HCT116 (cell line): ENCODE data around the gene STUM. TPM values are rescaled to one million over a fixed set of nuclear protein-coding genes. Genes with fewer than 3 reads are reported as not detected.

Source experiments
- ATAC-seq: fragments of 200-7000 bp; cut with Tn5 transposase; 2 replicates; pipeline ENCODE4 v1.9.1; 2020; ENCODE audit warnings: mild to moderate bottlenecking, moderate library complexity
- BruUV-seq: library from RNA; stranded (reverse); fragments of 400-500 nt; replicated peaks from 2 replicates; lab custom pipeline; 2021; lab: Mats Ljungman, UMichigan
- CTCF ChIA-PET: fragments of 300-600 bp; sonication (Branson Sonifier 250); formaldehyde crosslinking; loops from one replicate; lab custom pipeline; 2021; ENCODE audit warnings: antibody characterized with exemption; lab: Charles Lee
- POLR2A ChIA-PET: fragments of 300-600, 350-600 bp; sonication (Branson Sonifier 250); formaldehyde crosslinking; loops from one replicate; lab custom pipeline; 2021; ENCODE audit warnings: antibody characterized with exemption; lab: Charles Lee
- RAD21 ChIA-PET, 2 experiments: fragments of 300-600 bp; sonication (Branson Sonifier 250); formaldehyde crosslinking; loops; one replicate each; lab custom pipeline; 2023; ENCODE audit warnings: low total read pairs in 2 of 2; ENCODE audit not compliant: uncharacterized antibody in 2 of 2, unreplicated experiment in 2 of 2, low non-redundant PET in 1 of 2; lab: Charles Lee
- DNase-seq: peaks from one replicate; pipeline ENCODE4 v3.0.0-alpha.2; 2010; ENCODE audit warnings: low read depth, low spot score
- H2AFZ ChIP-seq: fragments of 200-600 bp; shearing (Covaris generic), sonication (generic); 2 replicates; pipeline ENCODE4 v1.6.1; 2017; ENCODE audit warnings: low read depth, mixed run types, mixed read lengths, antibody characterized with exemption, low read length; ENCODE audit not compliant: poor library complexity, severe bottlenecking
- H3K27ac ChIP-seq: 2 replicates; pipeline ENCODE4 v1.5.1; 2012; ENCODE audit warnings: low read depth, low read length
- H3K27me3 ChIP-seq: fragments of 200-600 bp; sonication (generic); 2 replicates; pipeline ENCODE4 v1.6.1; 2016; ENCODE audit warnings: mixed run types, low read length, mixed read lengths; ENCODE audit not compliant: insufficient read depth
- H3K36me3 ChIP-seq, 2 experiments: fragments of 200-500 bp in 1 of 2; fragments of 200-600 bp in 1 of 2; sonication (Bioruptor generic) in 1 of 2; sonication (generic) in 1 of 2; 2 replicates each; pipeline versions ENCODE4 v1.5.1 to v1.6.1; 2014 to 2016; ENCODE audit warnings: low read length in 2 of 2, inconsistent platforms in 1 of 2, mixed read lengths in 1 of 2, mixed run types in 1 of 2; ENCODE audit not compliant: insufficient read depth in 2 of 2, control insufficient read depth in 1 of 2
- H3K4me1 ChIP-seq, 2 experiments: fragments of 200-600 bp in 1 of 2; sonication (generic) in 1 of 2; 2 replicates each; pipeline versions ENCODE4 v1.5.1 to v1.6.1; 2012 to 2017; ENCODE audit warnings: low read length in 2 of 2, inconsistent platforms in 1 of 2, mild to moderate bottlenecking in 1 of 2, mixed read lengths in 1 of 2, mixed run types in 1 of 2, moderate library complexity in 1 of 2; ENCODE audit not compliant: insufficient read depth in 2 of 2, control insufficient read depth in 1 of 2
- H3K4me2 ChIP-seq: fragments of 200-600 bp; sonication (generic); 2 replicates; pipeline ENCODE4 v1.6.1; 2017; ENCODE audit warnings: mixed run types, low read length, mixed read lengths
- H3K4me3 ChIP-seq, 2 experiments: fragments of 200-600 bp in 1 of 2; sonication (generic) in 1 of 2; replicated peaks in 1 of 2; 2 replicates each; pipeline ENCODE4 v1.5.1; 2011 to 2016; ENCODE audit warnings: low read length in 2 of 2, control low read depth in 1 of 2, low read depth in 1 of 2, mild to moderate bottlenecking in 1 of 2, mixed read lengths in 1 of 2, mixed run types in 1 of 2
- H3K79me2 ChIP-seq: fragments of 200-600 bp; sonication (generic); 2 replicates; pipeline ENCODE4 v1.6.1; 2017; ENCODE audit warnings: mild to moderate bottlenecking, mixed run types, low read length, moderate library complexity, mixed read lengths; ENCODE audit not compliant: insufficient read depth
- H3K9ac ChIP-seq: fragments of 200-600 bp; sonication (generic); 2 replicates; pipeline ENCODE4 v1.6.1; 2016; ENCODE audit warnings: low read length, mixed read lengths
- H3K9me2 ChIP-seq: fragments of 200-600 bp; sonication (generic), shearing (Covaris generic); 2 replicates; pipeline ENCODE4 v1.6.1; 2017; ENCODE audit warnings: mixed run types, mild to moderate bottlenecking, moderate library complexity; ENCODE audit not compliant: insufficient read depth
- H3K9me3 ChIP-seq, 2 experiments: fragments of 200-500 bp in 1 of 2; fragments of 200-600 bp in 1 of 2; sonication (Bioruptor generic) in 1 of 2; sonication (generic) in 1 of 2; 2 replicates each; pipeline ENCODE4 v1.6.1; 2014 to 2017; ENCODE audit warnings: low read length in 2 of 2, mixed read lengths in 2 of 2, inconsistent platforms in 1 of 2, low read depth in 1 of 2, mild to moderate bottlenecking in 1 of 2, mixed run types in 1 of 2, moderate library complexity in 1 of 2; ENCODE audit not compliant: control insufficient read depth in 1 of 2, insufficient read depth in 1 of 2
- H4K20me1 ChIP-seq: fragments of 200-600 bp; sonication (generic), shearing (Covaris generic); 2 replicates; pipeline ENCODE4 v1.6.1; 2017; ENCODE audit warnings: mixed run types, mild to moderate bottlenecking, moderate library complexity; ENCODE audit not compliant: insufficient read depth
- ATF3 ChIP-seq: IDR thresholded peaks from 2 replicates; pipeline ENCODE4 v1.6.1; 2012
- CBX3 ChIP-seq: IDR thresholded peaks from 2 replicates; pipeline ENCODE4 v1.6.1; 2012; ENCODE audit warnings: low read depth
- CEBPB ChIP-seq: IDR thresholded peaks from 2 replicates; pipeline ENCODE4 v1.6.1; 2012; ENCODE audit warnings: low read depth
- EZH2phosphoT487 ChIP-seq: fragments of 200-600 bp; IDR thresholded peaks from 2 replicates; pipeline ENCODE4 v1.6.1; 2018; ENCODE audit warnings: antibody characterized with exemption, borderline replicate concordance
- FOSL1 ChIP-seq: IDR thresholded peaks from 2 replicates; pipeline ENCODE4 v1.6.1; 2012; ENCODE audit warnings: low read depth
- MAX ChIP-seq: IDR thresholded peaks from 2 replicates; pipeline ENCODE4 v1.6.1; 2012
- POLR2A ChIP-seq: IDR thresholded peaks from 2 replicates; pipeline ENCODE4 v1.7.0; 2011; ENCODE audit warnings: borderline replicate concordance; ENCODE audit not compliant: insufficient read depth, insufficient read length; ENCODE audit errors: extremely low read depth
- RAD21 ChIP-seq: IDR thresholded peaks from 2 replicates; pipeline ENCODE4 v1.6.1; 2012; ENCODE audit warnings: low read depth, mild to moderate bottlenecking
- REST ChIP-seq: IDR thresholded peaks from 2 replicates; pipeline ENCODE4 v1.6.1; 2012; ENCODE audit warnings: low read depth
- SIN3A ChIP-seq: IDR thresholded peaks from 2 replicates; pipeline ENCODE4 v1.6.1; 2012; ENCODE audit warnings: low read depth
- SP1 ChIP-seq: IDR thresholded peaks from 2 replicates; pipeline ENCODE4 v1.6.1; 2012; ENCODE audit warnings: low read depth
- SRF ChIP-seq: IDR thresholded peaks from 2 replicates; pipeline ENCODE4 v1.6.1; 2012; ENCODE audit warnings: low read depth
- ZNF274 ChIP-seq: fragments of 200-500 bp; sonication (Bioruptor generic); IDR thresholded peaks from 2 replicates; pipeline ENCODE4 v1.6.1; 2014; ENCODE audit warnings: mild to moderate bottlenecking, low read depth, low read length, inconsistent platforms
- intact Hi-C: fragments of 100-400 bp; cut with micrococcal nuclease; formaldehyde crosslinking; loops from 2 replicates; pipeline ENCODE4 v1.10.0; 2022
- total RNA-seq: library from RNA; stranded (reverse); gene quantifications from one replicate; pipeline ENCODE4 v1.2.1, GENCODE V29; 2021; ENCODE audit not compliant: unreplicated experiment

Gene STUM
- total RNA-seq, 1 experiment from 2014 or later, result not detected

- ChIA-PET RAD21 (no interaction called here), CTCF (interaction anchor here (2.6 kb wide), 1 partner anchor 14 kb away, joined by 12 read pairs; no protein-coding TSS in a partner anchor), POLR2A (interaction anchor here (2.1 kb wide), 1 partner anchor 175 kb away, joined by 4 read pairs; no protein-coding TSS in a partner anchor)
- no peak for ATAC-seq
- BruUV-seq, result no TSS peak
- H3K27ac ChIP-seq, result no peak overlapping the region
- no peak overlapping the region for H3K4me2 ChIP-seq
- peaks cover 24 to 37% of the 10 kb centered on the region in 2 experiments for H3K4me1 ChIP-seq
- DNase-seq, result no peak
- H3K36me3 ChIP-seq, result no peaks in the 10 kb centered on the region
- TF ChIP-seq RAD21 (no peak), ATF3 (no peak), SRF (no peak), EZH2phosphoT487 (no peak), POLR2A (no peak), REST (no peak), CBX3 (no peak), CEBPB (no peak), FOSL1 (no peak), SIN3A (no peak), ZNF274 (no peak), SP1 (no peak), MAX (no peak)
- H4K20me1 ChIP-seq, result no peaks in the 10 kb centered on the region
- no peaks in the 10 kb centered on the region for H3K9me3 ChIP-seq
- H3K27me3 ChIP-seq, result no peaks in the 10 kb centered on the region
- no peak overlapping the region for H3K4me3 ChIP-seq
- no peak overlapping the region for H2AFZ ChIP-seq
- intact Hi-C loops, result no loop called here
- H3K79me2 ChIP-seq, result no peaks in the 10 kb centered on the region
- no peaks in the 10 kb centered on the region for H3K9me2 ChIP-seq
- no peak overlapping the region for H3K9ac ChIP-seq
Measured at GRCh38 chr1:226640321-226641136, 92.0 kb downstream of the STUM start.
